ENCODE measurements around the gene SMURF2.
"Not testable (repeated sequence)": the region's sequence is repeated elsewhere in the genome, so short reads cannot be mapped to it uniquely, and the experiment has no call there.

DNA sequence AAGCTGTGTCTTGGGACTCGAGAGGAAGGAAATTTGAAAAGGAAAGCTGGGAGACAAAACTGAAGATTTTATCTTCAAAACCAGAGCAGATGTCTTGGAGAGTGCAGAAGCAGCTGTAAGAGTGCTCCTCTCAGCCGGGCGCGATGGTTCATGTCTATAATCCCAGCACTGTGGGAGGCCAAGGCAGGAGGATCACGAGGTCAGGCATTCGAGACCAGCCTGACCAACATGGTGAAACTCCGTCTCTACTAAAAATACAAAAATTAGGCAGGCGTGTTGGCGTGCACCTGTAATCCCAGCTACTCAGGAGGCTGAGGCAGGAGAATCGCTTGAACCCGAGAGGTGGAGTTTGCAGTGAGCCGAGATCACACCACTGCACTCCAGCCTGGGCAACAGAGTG, 57.6 kb downstream of the SMURF2 start:
- TF ChIP-seq, protein P1, sequence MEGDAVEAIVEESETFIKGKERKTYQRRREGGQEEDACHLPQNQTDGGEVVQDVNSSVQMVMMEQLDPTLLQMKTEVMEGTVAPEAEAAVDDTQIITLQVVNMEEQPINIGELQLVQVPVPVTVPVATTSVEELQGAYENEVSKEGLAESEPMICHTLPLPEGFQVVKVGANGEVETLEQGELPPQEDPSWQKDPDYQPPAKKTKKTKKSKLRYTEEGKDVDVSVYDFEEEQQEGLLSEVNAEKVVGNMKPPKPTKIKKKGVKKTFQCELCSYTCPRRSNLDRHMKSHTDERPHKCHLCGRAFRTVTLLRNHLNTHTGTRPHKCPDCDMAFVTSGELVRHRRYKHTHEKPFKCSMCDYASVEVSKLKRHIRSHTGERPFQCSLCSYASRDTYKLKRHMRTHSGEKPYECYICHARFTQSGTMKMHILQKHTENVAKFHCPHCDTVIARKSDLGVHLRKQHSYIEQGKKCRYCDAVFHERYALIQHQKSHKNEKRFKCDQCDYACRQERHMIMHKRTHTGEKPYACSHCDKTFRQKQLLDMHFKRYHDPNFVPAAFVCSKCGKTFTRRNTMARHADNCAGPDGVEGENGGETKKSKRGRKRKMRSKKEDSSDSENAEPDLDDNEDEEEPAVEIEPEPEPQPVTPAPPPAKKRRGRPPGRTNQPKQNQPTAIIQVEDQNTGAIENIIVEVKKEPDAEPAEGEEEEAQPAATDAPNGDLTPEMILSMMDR (IDR thresholded peaks at IDR 0.05) = not testable (repeated sequence)
- TF ChIP-seq EP300 (IDR thresholded peaks at IDR 0.05); POLR2A (IDR thresholded peaks at IDR 0.05; ENCODE audit: low read depth): not testable (repeated sequence)

Measured in esophagus muscularis mucosa (tissue), 4 donors.